ENCODE data around the gene APOL3.
"Not testable (repeated sequence)": the region's sequence is repeated elsewhere in the genome, so short reads cannot be mapped to it uniquely, and the experiment has no call there.

Gene APOL3

GRCh38 chr22:36156515-36157419, 3.8 kb downstream of the APOL3 start:
- peak; percentile 81 for DNase-seq (ENCODE audit: low spot score)

- no peak for DNase-seq (ENCODE audit: low spot score)
Observed at GRCh38 chr22:36156119-36156514, 4.4 kb downstream of the APOL3 start.

- DNase-seq (ENCODE audit: low spot score): peak; percentile 28
Observed at GRCh38 chr22:36155702-36156101, 4.9 kb downstream of the APOL3 start.

- DNase-seq (ENCODE audit: low spot score): no peak
Observed at GRCh38 chr22:36154423-36154945, 6.1 kb downstream of the APOL3 start.

GRCh38 chr22:36153501-36154422, 6.8 kb downstream of the APOL3 start:
- DNase-seq (ENCODE audit: low spot score): no peak

- not testable (repeated sequence) for DNase-seq (ENCODE audit: low spot score)
Observed at GRCh38 chr22:36152821-36153220, 7.7 kb downstream of the APOL3 start.

- no peak for DNase-seq (ENCODE audit: low spot score)
Observed at GRCh38 chr22:36152088-36152487, 8.5 kb downstream of the APOL3 start.

GRCh38 chr22:36151006-36151595, 9.5 kb downstream of the APOL3 start:
- DNase-seq (ENCODE audit: low spot score): no peak

- DNase-seq (ENCODE audit: low spot score): no peak
Observed at GRCh38 chr22:36149441-36149840, 11.1 kb downstream of the APOL3 start.

- no peak for DNase-seq (ENCODE audit: low spot score)
Observed at GRCh38 chr22:36148411-36148810, 12.1 kb downstream of the APOL3 start.

- no peak for DNase-seq (ENCODE audit: low spot score)
Observed at GRCh38 chr22:36147196-36147791, 13.3 kb downstream of the APOL3 start.

GRCh38 chr22:36145881-36146280, 14.7 kb downstream of the APOL3 start:
- DNase-seq (ENCODE audit: low spot score): no peak

GRCh38 chr22:36144886-36145541, 15.5 kb downstream of the APOL3 start:
- DNase-seq (ENCODE audit: low spot score): peak; percentile 63

GRCh38 chr22:36143956-36144355, 16.6 kb downstream of the APOL3 start:
- no peak for DNase-seq (ENCODE audit: low spot score)

- DNase-seq (ENCODE audit: low spot score): no peak
Observed at GRCh38 chr22:36143066-36143815, 17.3 kb downstream of the APOL3 start.

GRCh38 chr22:36141481-36141880, 19.1 kb downstream of the APOL3 start:
- DNase-seq (ENCODE audit: low spot score): no peak

GRCh38 chr22:36138709-36139108, 21.8 kb downstream of the APOL3 start:
- not testable (repeated sequence) for DNase-seq (ENCODE audit: low spot score)

GRCh38 chr22:36136988-36137387, 23.6 kb downstream of the APOL3 start:
- no peak for DNase-seq (ENCODE audit: low spot score)

- DNase-seq (ENCODE audit: low spot score): no peak
Observed at GRCh38 chr22:36136475-36136874, 24.1 kb downstream of the APOL3 start.

GRCh38 chr22:36135306-36135980, 25.1 kb downstream of the APOL3 start:
- DNase-seq (ENCODE audit: low spot score): no peak
